GM12892 (cell line): ENCODE data around the gene ADD2.

Experiments used
- POLR2A ChIP-seq: IDR thresholded peaks from 2 replicates; pipeline ENCODE4 v1.6.1; 2011; ENCODE audit warnings: low read depth, low read length, control low read depth
- POLR2AphosphoS5 ChIP-seq: IDR thresholded peaks from 2 replicates; pipeline ENCODE4 v1.6.1; 2011; ENCODE audit warnings: low read depth, low read length, control low read depth
- TAF1 ChIP-seq: IDR thresholded peaks from 2 replicates; pipeline ENCODE4 v1.6.1; 2011; ENCODE audit warnings: low read depth, mild to moderate bottlenecking, control low read depth, low read length, borderline replicate concordance

DNA sequence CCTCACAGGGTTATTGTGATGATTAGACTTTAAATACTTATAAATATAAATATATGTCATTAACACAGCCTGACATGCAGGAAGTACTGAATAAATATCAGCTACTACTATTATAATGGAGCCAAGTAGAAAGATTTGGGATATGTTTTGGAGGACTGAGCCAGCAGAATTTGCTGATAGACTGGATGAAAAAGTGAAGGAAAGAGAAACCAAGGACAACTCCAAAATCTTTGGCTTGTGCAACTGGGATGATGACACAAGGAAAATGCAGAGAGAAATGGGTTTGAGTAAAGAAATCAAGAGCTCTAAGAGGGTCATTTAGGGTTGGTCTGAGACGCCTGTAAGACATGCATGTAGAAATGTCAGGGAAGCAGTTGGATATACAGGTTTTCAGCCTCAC is 15.6 kb downstream of the ADD2 start:
- TF ChIP-seq POLR2AphosphoS5: no peak
- no peak for TF ChIP-seq POLR2A
- TF ChIP-seq TAF1: no peak
